Measurements from ENCODE around the gene SOCS3.

SOCS3 gene

DNA sequence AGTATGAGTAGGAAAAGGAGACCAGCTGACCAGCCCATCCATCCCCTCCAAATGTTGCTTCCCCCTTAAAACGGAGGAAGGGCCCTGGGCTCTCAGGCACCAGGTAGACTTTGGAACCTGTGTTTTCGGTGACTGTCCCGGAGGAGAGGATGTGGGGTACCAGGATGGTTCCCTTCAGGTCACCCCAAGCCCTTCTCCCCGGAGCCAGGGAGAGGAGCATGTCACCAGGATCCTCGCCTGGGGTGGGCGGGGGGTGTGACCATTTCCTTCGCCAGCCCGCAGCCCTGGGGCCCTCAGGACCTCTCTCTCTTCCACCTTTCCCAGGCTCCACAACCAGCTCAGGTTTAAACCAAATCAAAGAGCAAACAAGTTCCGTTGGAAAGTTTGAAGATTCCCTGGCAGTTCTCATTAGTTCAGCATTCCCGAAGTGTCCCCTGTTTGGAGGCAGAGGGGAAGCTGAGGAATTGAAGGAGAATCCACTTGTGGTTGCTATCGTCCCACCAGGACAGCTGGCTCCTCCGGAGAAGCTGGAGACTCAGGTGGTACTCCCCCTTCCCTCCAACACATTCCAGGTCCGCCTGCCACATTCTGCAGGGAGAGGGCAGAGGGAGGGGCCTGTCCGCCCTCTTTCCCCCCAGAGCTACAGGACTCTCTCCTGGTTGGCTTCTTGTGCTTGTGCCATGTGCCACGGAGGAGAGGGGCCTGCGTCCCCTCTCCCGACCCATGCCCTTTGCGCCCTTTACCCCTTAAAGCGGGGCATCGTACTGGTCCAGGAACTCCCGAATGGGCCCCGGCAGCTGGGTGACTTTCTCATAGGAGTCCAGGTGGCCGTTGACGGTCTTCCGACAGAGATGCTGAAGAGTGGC is 2.0 kb downstream of the SOCS3 start:
- Histone ChIP-seq H3K4me3 (ENCODE audit: low read depth, low read length) (peak overlapping the region; percentile 82), H3K4me1 (ENCODE audit: control insufficient read depth, insufficient read depth, low read length) (peaks cover 58% of the 10 kb centered on the region), H3K36me3 (ENCODE audit: control insufficient read depth, insufficient read depth, low read length) (peaks cover 14% of the 10 kb centered on the region), H3K27ac (ENCODE audit: low read depth, low read length) (no peak overlapping the region), H3K9me3 (ENCODE audit: control insufficient read depth, insufficient read depth, low read length) (no peaks in the 10 kb centered on the region), H3K27me3 (ENCODE audit: control insufficient read depth, insufficient read depth, low read length) (peaks cover 57% of the 10 kb centered on the region), H3K9ac (ENCODE audit: low read depth, low read length) (no peak overlapping the region)

DNA sequence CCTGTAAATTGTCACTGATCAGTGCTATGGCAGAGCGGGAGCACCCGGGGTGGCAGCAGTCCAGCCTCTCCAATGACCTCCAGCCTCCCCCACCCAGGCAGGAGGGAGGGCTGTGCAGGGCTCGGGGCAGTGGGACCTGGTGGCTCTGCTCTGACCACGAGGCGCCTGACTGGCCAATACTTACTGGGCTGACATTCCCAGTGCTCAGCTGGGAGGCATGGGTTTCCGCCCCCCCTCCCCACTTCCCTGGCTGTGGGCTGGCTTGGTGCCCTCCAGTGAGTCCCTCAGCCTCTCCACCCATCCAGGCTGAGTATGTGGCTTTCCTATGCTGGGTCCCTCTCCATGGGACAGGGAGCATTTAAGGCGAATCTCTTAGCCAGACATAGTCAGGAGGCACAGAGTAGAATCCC is 2.7 kb downstream of the SOCS3 start:
- no peak overlapping the region for H3K27ac ChIP-seq (ENCODE audit: low read depth, low read length)
- H3K9me3 ChIP-seq (ENCODE audit: control insufficient read depth, insufficient read depth, low read length): no peaks in the 10 kb centered on the region
- peaks cover 57% of the 10 kb centered on the region for H3K27me3 ChIP-seq (ENCODE audit: control insufficient read depth, insufficient read depth, low read length)
- H3K4me3 ChIP-seq (ENCODE audit: low read depth, low read length): 0 out of 2 replicates have a peak overlapping the region, but pooled peaks have one; percentile 28
- H3K9ac ChIP-seq (ENCODE audit: low read depth, low read length): no peak overlapping the region
- peaks cover 56% of the 10 kb centered on the region for H3K4me1 ChIP-seq (ENCODE audit: control insufficient read depth, insufficient read depth, low read length)
- H3K36me3 ChIP-seq (ENCODE audit: control insufficient read depth, insufficient read depth, low read length): peaks cover 14% of the 10 kb centered on the region

DNA sequence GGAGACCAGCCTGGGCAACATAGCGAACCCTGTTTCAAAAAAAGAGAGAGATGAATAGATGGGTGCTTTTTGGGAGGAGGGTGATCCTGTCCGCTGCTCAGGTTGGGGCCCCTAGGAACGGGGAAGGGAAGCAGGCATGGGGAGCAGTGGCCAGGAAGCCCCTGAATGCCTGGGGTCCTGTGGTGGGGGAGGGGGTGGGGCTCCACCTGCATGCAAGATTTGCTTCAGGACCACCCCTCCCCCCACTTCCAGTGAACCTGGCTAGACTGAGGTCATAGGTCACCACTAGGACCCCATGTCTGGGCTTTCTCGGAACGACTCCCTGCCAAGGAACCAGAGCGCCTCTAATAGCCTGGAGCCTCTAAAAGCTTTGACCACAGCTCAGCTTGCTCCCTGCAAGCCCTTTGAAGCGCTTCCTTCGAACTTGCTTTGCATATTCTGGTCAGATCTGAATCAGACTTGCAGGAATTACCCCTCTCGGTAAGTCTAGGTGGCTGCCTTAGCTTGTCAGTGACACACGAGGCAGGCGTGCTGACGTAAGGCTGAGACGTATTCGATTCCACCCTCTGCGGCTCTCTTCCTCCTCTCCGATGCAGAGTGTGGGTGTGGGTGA is 3.7 kb downstream of the SOCS3 start:
- Histone ChIP-seq H3K9me3 (ENCODE audit: control insufficient read depth, insufficient read depth, low read length) (no peaks in the 10 kb centered on the region), H3K4me3 (ENCODE audit: low read depth, low read length) (no peak overlapping the region), H3K36me3 (ENCODE audit: control insufficient read depth, insufficient read depth, low read length) (peaks cover 14% of the 10 kb centered on the region), H3K27me3 (ENCODE audit: control insufficient read depth, insufficient read depth, low read length) (peaks cover 57% of the 10 kb centered on the region), H3K4me1 (ENCODE audit: control insufficient read depth, insufficient read depth, low read length) (peaks cover 61% of the 10 kb centered on the region), H3K9ac (ENCODE audit: low read depth, low read length) (no peak overlapping the region), H3K27ac (ENCODE audit: low read depth, low read length) (peak overlapping the region; percentile 30)

DNA sequence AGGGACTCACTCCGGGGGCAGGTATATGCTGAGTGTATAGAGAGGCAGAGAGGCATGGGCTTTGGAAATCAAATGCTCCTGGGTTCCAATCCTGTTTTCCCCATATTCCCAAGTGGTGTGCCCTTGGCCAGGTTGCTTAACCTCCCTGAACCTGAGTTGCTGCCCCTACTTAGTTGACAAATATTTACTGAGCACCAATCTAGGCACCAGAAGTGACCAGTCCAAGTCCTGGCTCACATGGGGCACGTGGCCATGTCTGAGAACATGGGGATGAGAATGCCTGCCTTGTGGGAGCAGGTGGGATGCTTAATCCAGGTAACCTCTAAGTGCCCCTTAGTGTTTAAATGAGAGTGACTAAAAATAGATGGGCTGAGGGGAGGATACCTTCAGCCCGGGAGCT is 4.2 kb downstream of the SOCS3 start:
- H3K9me3 ChIP-seq (ENCODE audit: control insufficient read depth, insufficient read depth, low read length): no peaks in the 10 kb centered on the region

DNA sequence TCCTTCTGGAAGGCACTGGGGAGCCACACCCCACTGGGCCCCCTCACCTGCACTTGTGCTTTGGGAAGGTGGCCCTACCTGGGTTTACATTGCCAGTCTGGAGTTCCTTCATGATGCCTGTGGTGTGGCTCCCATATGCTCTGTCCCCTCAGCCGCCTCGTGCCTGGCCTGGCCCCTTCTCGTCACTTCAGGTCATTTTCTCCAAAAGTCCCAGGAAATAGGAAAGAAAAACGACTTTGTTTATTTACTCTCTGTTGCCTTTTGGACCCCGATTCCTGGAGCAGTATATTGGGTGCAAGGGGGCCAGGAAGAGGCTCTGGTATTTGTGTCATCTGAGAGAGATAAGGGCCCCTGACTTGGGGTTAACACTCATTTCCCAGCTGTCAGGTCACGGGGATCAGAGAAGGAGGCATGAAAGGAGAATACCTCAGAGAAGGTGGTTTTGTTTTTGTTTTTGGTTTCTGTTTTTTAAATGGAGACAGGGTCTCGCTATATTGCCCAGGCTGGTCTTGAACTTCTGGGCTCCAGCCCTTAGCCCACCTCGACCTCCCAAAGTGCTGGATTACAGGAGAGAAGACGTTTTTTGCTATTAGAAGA is 4.7 kb downstream of the SOCS3 start:
- no peak overlapping the region for H3K9ac ChIP-seq (ENCODE audit: low read depth, low read length)
- H3K27ac ChIP-seq (ENCODE audit: low read depth, low read length): no peak overlapping the region
- H3K27me3 ChIP-seq (ENCODE audit: control insufficient read depth, insufficient read depth, low read length): peaks cover 59% of the 10 kb centered on the region
- no peak overlapping the region for H3K4me3 ChIP-seq (ENCODE audit: low read depth, low read length)
- H3K9me3 ChIP-seq (ENCODE audit: control insufficient read depth, insufficient read depth, low read length): no peaks in the 10 kb centered on the region
- peaks cover 14% of the 10 kb centered on the region for H3K36me3 ChIP-seq (ENCODE audit: control insufficient read depth, insufficient read depth, low read length)
- H3K4me1 ChIP-seq (ENCODE audit: control insufficient read depth, insufficient read depth, low read length): peaks cover 58% of the 10 kb centered on the region

More for the DNA sequence above, 4.2 kb downstream of the SOCS3 start:
- Histone ChIP-seq H3K36me3 (ENCODE audit: control insufficient read depth, insufficient read depth, low read length) (peaks cover 14% of the 10 kb centered on the region), H3K4me3 (ENCODE audit: low read depth, low read length) (no peak overlapping the region), H3K27me3 (ENCODE audit: control insufficient read depth, insufficient read depth, low read length) (peaks cover 57% of the 10 kb centered on the region), H3K27ac (ENCODE audit: low read depth, low read length) (no peak overlapping the region), H3K4me1 (ENCODE audit: control insufficient read depth, insufficient read depth, low read length) (peaks cover 58% of the 10 kb centered on the region), H3K9ac (ENCODE audit: low read depth, low read length) (no peak overlapping the region)

DNA sequence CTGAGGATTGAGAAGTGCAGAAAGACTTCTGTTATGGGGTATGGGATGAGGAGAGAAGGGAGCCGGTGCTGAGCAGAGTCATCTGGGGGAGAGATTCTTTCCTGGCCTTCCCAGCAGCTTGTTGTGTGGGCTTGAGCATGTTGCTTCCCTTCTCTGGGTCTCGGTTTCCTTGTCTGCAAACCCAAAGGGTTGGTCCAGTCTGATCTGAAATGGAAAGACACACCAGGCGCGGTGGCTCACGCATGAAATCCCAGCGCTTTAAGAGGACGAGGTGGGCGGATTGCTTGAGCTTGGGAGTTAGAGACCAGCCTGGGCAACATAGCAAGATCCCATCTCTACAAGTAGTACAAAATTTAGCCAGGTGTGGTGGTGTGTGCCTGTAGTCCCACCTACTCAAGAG is 6.0 kb downstream of the SOCS3 start:
- H3K27ac ChIP-seq (ENCODE audit: low read depth, low read length): peak overlapping the region; percentile 92
- peak overlapping the region; percentile 55; the same call in 1 of the 2 replicates for H3K4me3 ChIP-seq (ENCODE audit: low read depth, low read length)
- peaks cover 58% of the 10 kb centered on the region for H3K4me1 ChIP-seq (ENCODE audit: control insufficient read depth, insufficient read depth, low read length)
- no peaks in the 10 kb centered on the region for H3K9me3 ChIP-seq (ENCODE audit: control insufficient read depth, insufficient read depth, low read length)
- H3K27me3 ChIP-seq (ENCODE audit: control insufficient read depth, insufficient read depth, low read length): peaks cover 52% of the 10 kb centered on the region
- no peak overlapping the region; the same call in 1 of the 2 replicates for H3K9ac ChIP-seq (ENCODE audit: low read depth, low read length)
- peaks cover 14% of the 10 kb centered on the region for H3K36me3 ChIP-seq (ENCODE audit: control insufficient read depth, insufficient read depth, low read length)

DNA sequence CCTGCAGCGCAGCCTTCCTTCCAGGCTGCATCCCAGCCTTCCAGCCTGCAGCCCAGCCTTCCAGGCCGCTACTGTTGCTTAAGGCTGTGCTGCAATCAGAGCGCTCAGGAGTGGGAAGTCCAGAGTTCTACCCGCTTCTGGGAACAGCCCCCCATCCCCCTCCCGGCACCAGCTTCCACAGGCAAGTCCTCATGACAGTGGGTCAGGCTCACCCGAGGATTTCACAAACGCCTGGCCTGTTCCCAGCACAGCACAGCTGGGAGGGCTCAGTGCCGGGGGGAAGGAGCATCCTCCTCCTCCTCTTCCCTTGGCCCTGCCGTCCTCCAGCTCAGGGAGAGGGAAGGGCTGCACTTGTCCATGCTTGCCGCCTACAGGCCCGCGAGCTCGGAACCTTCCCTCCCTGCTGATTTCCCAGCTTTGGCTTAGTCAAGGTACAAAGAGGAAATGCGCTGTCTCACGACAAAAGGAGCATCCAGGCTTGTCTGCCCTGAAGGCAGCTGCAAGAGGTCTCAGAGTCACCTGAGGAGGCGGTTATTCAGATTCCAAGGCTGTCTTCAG is 8.3 kb downstream of the SOCS3 start:
- H3K9ac ChIP-seq (ENCODE audit: low read depth, low read length): no peak overlapping the region
- H3K4me1 ChIP-seq (ENCODE audit: control insufficient read depth, insufficient read depth, low read length): peaks cover 37% of the 10 kb centered on the region
- H3K9me3 ChIP-seq (ENCODE audit: control insufficient read depth, insufficient read depth, low read length): no peaks in the 10 kb centered on the region
- peaks cover 30% of the 10 kb centered on the region for H3K27me3 ChIP-seq (ENCODE audit: control insufficient read depth, insufficient read depth, low read length)
- H3K4me3 ChIP-seq (ENCODE audit: low read depth, low read length): peak overlapping the region; percentile 12; the same call in 1 of the 2 replicates
- no peaks in the 10 kb centered on the region for H3K36me3 ChIP-seq (ENCODE audit: control insufficient read depth, insufficient read depth, low read length)
- H3K27ac ChIP-seq (ENCODE audit: low read depth, low read length): peak overlapping the region; percentile 92

DNA sequence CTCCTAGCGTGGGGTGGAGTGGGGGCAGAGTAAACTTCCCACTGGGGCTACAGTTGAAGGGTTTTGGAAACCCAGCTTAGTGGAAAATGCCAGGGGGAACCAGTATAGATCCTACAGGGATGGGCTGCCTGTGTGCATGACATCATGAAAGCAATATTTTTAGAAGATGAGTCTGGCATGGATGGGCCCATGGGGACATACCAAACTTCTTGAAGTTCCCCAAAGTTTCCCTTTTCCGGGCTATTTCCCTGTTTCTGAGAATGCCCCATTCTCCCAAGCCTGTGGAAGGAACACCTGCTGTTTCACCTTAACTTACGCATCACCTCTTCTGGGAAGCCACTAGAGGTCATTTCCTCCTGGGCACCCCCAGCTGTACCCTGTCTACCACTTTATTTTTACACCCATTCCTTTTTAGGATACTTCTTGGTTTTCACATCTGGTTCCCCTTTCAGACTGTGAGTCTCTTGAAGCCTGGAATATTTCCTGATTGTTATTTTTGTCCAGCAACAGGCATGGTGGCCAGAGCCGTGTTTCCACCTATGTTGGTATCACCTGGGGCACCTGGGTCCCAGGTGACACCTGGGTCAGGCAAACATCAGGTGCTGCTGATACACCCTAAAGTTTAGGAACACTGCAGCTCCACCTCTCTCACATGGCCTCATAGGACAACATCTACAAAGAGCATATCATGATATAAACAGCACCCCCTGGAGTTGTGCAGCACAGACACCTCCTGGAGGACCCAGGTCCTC is 9.8 kb downstream of the SOCS3 start:
- Histone ChIP-seq H3K36me3 (ENCODE audit: control insufficient read depth, insufficient read depth, low read length) (no peaks in the 10 kb centered on the region), H3K4me3 (ENCODE audit: low read depth, low read length) (no peak overlapping the region), H3K27ac (ENCODE audit: low read depth, low read length) (no peak overlapping the region), H3K4me1 (ENCODE audit: control insufficient read depth, insufficient read depth, low read length) (peaks cover 24% of the 10 kb centered on the region), H3K27me3 (ENCODE audit: control insufficient read depth, insufficient read depth, low read length) (peaks cover 21% of the 10 kb centered on the region), H3K9me3 (ENCODE audit: control insufficient read depth, insufficient read depth, low read length) (no peaks in the 10 kb centered on the region), H3K9ac (ENCODE audit: low read depth, low read length) (no peak overlapping the region)

DNA sequence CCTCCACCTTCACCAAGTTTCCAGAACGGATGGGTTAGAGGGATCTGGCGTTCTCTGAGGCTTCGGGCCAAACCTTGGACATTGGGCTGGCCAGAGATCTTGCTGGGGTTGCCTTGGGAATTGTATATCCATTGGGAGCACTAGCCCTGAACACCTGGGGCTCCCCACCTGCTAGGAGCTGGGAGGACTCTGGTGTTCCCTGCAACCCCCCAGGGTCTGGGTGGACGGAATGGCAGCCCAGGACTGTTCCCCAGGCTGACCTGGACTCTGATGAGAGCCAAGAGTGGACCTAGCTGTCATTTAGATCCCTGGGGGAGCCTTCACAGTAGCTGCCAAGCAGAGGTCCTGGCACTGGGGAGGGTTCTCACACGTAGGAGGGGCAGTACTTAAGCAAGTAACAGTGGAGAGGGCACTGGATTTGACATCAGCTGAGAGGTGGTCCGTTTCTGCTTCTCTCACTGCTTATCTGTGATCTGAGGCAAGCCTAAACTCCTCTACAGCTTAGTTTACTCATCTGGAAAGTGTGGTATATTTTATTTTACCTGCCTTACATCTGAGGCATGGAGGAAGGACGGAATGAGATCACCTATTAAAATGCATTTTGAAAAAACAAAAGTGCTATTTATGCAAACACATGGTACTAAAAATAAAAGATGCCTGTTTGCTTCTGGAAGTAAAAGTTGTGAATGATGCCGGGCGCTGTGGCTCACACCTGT is 11.7 kb downstream of the SOCS3 start:
- H3K4me1 ChIP-seq (ENCODE audit: control insufficient read depth, insufficient read depth, low read length): peaks cover 21% of the 10 kb centered on the region
- H3K4me3 ChIP-seq (ENCODE audit: low read depth, low read length): no peak overlapping the region
- H3K36me3 ChIP-seq (ENCODE audit: control insufficient read depth, insufficient read depth, low read length): no peaks in the 10 kb centered on the region
- H3K9me3 ChIP-seq (ENCODE audit: control insufficient read depth, insufficient read depth, low read length): no peaks in the 10 kb centered on the region
- H3K27ac ChIP-seq (ENCODE audit: low read depth, low read length): no peak overlapping the region
- H3K9ac ChIP-seq (ENCODE audit: low read depth, low read length): no peak overlapping the region
- peaks cover 10% of the 10 kb centered on the region for H3K27me3 ChIP-seq (ENCODE audit: control insufficient read depth, insufficient read depth, low read length)

DNA sequence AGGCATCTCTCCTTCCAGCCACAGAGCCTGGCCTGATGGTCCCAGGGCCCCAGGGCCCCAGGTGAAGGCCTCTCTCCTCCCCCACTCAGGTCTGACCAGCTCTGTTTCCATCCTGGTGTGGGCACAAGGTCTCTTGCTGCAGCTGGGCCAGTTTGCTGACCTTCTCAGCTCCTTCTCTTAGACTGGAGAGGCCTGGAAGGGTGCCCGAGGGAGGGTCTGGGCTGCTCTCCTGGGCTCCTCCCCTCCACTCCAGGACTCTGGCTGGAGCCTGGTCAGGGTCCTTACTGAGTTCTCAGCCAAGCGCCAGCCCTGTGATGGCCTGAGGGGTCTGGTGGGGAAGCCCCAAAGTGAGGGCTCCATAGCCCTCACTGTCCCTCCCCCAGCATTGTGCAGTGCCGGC is 12.4 kb downstream of the SOCS3 start:
- H3K4me1 ChIP-seq (ENCODE audit: control insufficient read depth, insufficient read depth, low read length): peaks cover 27% of the 10 kb centered on the region
- no peak overlapping the region for H3K9ac ChIP-seq (ENCODE audit: low read depth, low read length)
- no peak overlapping the region for H3K27ac ChIP-seq (ENCODE audit: low read depth, low read length)

More for the DNA sequence above, 12.4 kb downstream of the SOCS3 start:
- Histone ChIP-seq H3K27me3 (ENCODE audit: control insufficient read depth, insufficient read depth, low read length) (peaks cover 15% of the 10 kb centered on the region), H3K9me3 (ENCODE audit: control insufficient read depth, insufficient read depth, low read length) (no peaks in the 10 kb centered on the region), H3K4me3 (ENCODE audit: low read depth, low read length) (no peak overlapping the region), H3K36me3 (ENCODE audit: control insufficient read depth, insufficient read depth, low read length) (no peaks in the 10 kb centered on the region)

Data from HUES48 (cell line).